Measurements from ENCODE around the gene ZBTB5.
"Not testable (repeated sequence)": the region's sequence is repeated elsewhere in the genome, so short reads cannot be mapped to it uniquely, and the experiment has no call there.

ZBTB5 gene

DNA sequence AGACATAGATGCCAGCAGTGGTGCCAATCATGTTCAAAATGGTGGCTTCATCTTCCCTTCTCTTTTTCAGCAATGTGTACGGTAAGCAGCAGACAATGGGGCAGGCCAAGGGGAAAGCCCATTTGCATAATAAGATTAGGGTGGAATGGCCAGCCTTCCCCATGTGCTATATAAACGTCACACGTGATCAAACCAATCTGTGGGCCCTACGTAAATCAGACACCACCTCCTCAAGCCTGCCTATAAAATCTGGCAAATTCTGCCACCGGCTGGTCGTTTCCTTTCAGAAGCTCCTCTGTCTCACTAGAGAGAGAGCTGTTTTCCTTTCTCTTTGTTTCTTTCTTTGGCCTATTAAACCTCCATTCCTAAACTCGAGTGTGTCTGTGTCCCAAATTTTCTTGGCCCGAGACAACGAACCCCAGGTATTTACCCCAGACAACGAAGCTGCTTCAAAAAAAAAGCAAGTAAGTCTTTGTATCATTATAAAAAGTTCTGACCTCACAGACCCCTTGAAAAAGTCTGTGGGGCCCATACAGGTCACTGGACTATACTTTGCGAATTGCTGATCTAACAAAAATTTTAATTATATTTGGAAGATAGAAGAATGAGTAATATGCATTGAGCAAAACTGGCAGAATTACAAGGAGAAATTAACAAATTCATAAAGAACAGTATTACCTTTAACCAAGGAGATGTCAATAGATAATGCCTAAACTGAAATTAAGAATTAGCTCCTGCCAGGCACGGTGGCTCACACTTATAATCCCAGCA is 15.2 kb downstream of the ZBTB5 start:
- no peak for DNase-seq (ENCODE audit: low read depth)

DNA sequence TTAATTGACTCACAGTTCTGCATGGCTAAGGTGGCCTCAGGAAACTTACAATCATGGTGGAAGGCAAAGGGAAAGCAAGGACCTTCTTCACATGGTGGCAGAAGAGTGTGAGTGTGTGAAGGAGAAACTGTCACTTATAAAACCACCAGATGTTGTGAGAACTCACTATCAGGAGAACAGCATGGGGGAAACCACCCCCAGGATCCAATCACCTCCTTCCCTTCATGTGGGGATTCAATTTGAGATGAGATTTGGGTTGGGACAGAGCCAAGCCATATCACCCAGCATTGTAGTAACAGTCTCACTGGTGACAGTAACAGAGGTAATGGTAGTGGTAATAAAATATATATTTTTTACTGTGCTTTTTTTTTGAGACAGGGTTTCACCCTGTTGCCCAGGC is 18.1 kb downstream of the ZBTB5 start:
- no peak for DNase-seq (ENCODE audit: low read depth)

DNA sequence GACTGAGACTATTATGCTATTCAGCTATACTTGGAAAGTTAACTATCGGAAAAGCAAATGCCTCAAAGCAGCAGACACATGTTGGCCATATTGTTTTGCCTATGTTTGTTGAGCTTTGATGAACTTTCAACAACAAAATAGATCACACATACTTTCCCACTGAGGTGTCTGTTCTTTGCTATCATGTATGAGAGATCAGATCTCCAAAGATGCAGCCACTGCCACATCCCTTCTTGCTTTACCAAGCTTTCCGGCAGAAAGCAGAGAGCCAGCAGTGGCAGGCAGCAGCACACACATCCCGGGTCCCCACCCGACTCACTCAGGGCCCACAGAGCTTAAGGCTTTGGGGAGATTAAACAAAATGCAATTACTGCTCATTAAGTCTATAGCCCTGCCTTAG is 18.8 kb downstream of the ZBTB5 start:
- DNase-seq (ENCODE audit: low read depth) = no peak

DNA sequence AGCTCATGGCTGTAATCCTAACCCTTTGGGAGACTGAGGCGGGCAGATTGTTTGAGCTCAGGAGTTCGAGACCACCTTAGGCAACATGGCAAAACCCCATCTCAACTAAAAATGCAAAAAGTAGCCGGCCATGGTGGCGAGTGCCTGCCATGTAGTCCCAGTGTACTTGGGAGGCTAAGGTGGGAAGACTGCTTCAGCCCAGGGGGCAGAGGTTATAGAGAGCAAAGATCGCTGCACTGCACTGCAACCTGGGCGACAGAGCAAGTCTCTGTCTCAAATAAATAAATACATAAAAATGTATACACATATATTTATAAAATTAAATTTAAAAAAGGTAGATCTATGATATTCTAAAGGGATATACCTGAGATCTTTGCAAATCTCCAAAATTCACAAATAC is 19.4 kb downstream of the ZBTB5 start:
- DNase-seq (ENCODE audit: low read depth) = no peak

DNA sequence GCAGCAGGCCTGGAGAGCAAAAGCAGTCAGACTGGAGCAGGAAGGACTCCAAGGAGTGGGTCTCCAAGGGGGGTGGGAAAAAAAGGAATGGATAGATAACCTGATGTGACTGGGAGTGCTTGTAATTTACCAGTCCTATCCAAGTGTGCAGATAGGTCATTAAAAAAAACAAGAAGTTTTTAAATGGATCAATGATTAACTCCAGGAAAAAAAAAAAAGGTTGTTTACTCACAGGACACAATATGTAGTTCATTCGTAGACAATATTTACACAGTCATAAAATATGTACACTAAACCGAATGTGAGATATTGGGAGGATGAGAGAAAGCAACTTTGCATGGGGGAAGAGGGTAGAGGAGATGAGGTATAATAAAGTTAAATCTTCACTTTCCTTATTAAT is 20.4 kb downstream of the ZBTB5 start:
- DNase-seq (ENCODE audit: low read depth) = no peak

DNA sequence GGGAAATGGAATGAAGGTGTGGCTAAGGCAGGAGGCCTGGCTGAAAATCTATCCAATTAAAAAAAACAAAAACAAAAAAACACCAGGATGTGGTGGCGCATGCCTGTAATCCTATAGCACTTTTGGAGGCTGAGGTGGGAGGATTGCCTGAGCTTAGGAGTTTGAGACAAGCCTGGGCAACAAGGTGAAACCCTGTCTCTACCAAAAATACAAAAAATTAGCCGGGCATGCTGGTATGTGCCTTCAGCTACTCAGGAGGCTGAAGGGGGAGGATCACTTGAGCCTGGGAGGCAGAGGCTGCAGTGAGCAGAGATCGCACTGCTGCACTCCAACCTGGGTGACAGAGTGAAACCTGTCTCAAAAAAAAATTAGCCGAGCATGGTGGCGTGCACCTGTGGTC is 21.7 kb downstream of the ZBTB5 start:
- no peak for DNase-seq (ENCODE audit: low read depth)

DNA sequence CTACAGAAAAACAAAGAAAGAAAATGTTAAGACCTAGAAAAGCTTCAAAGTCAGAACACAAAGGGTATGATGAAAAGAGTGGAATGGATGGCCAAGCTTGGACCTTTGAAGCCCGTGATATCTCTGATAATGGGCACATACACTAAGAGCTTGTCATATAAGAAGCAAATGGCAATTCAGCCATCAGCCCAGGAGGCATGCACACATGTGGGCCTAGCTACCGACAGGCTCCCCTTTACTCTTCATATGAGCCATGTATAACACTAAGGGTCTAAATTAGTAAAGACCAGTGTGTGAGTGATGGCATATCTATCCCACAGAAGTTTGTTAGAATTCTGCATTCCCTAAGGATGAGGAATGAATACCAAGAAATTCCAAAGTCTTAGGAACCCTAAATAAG is 22.7 kb downstream of the ZBTB5 start:
- no peak for DNase-seq (ENCODE audit: low read depth)

DNA sequence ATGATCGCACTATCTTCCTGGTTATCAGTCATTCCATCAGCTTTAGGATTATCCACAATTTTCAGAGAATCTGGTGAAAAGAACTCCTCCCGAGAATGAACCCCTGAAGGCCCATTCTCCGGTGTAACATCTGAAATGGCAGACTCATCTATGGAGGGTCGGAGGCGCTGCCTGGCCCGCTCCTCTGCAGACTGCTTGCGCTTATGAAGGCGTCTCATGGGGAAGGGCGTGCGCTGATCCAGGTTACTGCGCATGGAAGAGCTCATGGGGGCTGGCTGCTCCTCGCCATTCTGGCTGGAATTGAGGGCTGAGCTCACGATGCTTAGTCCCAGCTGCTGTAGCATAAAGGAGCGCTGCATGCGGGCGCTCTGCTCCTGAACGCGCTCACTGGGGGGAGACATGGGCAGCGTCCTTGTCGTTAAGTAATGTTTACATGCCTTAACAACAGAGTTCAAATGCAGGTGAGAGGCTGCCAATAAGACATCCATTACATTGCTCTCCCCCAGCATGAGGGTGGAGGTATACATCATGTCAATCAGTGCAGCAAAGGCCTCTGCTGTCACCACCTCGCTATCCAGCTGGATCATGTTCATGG is 23.4 kb downstream of the ZBTB5 start:
- no peak for DNase-seq (ENCODE audit: low read depth)

DNA sequence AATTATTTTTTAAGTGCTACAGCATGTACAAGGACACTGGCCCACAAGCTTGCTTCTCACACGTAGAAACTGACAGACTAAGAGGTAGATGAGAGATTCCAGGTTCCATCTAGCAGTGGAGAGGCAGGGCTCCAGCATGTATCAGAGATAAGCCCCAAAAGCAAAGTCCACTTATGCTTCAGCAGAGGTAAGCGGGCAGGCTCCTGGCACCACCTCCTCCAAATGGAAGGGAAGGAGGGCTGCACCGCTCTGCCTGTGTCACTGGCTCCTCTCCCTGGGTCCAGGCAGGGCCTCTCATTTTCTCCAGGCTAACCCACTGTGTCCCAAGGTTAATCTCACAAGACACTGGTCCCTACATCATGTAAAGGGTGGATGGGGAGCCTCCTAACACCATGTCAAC is 26.9 kb downstream of the ZBTB5 start:
- DNase-seq (ENCODE audit: low read depth) = no peak

DNA sequence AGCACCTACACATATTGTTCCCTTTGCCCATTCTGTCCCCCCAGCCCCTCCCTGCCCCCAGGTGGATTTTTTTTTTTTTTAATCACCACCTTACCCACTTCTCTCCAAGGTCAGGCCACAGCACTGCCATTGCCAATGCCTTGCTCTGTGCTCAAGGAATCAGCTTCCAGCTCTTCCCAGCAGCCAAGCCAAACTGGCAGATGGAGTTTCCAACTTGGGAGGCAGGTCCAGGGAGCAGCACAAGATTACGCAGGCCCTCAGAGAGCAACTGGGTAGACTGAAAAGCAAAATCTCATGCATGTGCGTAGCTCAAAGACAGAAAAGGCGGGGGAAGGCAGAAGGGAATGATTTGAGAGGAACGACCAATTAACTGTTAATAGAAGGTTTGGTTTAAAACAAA is 27.6 kb downstream of the ZBTB5 start:
- no peak for DNase-seq (ENCODE audit: low read depth)

DNA sequence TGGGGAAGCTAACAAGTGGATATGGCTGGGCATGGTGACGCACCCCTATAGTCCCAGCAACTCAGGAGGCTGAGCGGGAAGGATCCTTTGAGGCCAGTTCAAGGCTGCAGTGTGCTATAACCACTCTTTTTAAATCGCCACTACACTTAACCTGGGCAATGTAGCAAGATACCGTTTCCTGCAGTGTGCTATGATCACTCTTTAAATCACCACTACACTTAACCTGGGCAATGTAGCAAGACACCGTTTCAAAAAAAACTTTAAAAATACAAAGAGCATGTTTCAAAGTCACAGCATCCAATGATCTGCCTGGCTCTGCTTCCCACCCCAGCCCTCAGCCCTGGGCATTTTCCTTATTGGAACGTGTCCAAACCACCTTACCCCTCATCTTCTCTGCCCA is 28.2 kb downstream of the ZBTB5 start:
- no peak for DNase-seq (ENCODE audit: low read depth)

DNA sequence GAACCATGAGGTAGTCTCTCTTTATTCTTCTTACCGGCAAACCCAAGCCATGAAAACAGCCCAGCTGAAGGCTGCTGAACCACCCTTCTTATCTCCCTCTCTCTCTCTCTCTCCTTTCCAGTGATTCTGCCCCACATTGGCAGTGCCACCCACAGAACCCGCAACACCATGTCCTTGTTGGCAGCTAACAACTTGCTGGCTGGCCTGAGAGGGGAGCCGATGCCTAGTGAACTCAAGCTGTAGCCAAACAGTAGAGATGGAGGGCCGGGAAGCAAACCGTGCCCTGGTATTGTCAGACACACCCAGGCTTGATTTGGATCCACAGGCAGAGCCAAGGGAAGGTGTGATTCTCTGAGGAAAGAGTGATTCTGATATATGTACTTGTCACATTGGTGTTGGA is 28.7 kb downstream of the ZBTB5 start:
- DNase-seq (ENCODE audit: low read depth) = no peak

DNA sequence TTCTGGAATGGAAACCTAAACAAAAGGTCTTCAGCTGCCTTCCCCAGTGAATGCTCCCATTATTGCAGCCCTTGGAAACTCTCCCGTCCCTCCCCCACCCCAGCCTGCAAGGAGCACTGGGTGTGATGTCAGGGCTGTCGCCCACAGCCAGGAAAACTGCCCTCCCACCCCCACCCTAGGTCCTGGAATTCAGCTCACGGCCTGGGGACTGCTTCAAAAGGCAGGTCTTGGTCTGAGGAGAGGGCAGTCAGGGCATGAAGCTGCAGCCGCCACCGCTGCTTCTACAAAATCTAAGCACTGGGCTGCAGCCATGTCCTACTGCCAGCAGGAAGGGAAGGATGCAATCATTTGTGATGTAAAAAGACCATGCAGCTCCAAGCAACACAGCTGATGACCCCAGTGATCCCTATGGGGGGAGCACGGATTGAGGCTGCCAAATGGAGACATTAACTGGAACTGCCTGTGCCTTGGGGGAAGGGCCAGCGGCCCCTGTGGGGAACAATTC is 31.3 kb downstream of the ZBTB5 start:
- DNase-seq (ENCODE audit: low read depth) = no peak

DNA sequence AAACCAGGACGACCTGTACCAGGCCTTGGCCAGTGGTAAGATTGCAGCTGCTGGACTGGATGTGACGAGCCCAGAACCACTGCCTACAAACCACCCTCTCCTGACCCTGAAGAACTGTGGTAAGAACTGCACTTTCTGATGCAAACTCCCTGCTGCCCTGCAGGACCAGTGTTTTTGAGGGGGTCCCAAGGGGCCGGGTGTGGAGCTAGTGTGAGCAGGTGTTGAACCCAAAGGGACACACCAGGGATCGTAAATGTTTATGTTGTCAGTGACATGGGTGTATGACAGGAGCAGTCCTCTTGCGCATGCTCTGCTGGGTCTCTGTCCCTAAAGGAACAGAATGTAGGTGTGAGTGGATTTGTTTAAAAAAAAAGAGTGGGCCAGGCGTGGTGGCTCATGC is 33.2 kb downstream of the ZBTB5 start:
- DNase-seq (ENCODE audit: low read depth) = no peak

DNA sequence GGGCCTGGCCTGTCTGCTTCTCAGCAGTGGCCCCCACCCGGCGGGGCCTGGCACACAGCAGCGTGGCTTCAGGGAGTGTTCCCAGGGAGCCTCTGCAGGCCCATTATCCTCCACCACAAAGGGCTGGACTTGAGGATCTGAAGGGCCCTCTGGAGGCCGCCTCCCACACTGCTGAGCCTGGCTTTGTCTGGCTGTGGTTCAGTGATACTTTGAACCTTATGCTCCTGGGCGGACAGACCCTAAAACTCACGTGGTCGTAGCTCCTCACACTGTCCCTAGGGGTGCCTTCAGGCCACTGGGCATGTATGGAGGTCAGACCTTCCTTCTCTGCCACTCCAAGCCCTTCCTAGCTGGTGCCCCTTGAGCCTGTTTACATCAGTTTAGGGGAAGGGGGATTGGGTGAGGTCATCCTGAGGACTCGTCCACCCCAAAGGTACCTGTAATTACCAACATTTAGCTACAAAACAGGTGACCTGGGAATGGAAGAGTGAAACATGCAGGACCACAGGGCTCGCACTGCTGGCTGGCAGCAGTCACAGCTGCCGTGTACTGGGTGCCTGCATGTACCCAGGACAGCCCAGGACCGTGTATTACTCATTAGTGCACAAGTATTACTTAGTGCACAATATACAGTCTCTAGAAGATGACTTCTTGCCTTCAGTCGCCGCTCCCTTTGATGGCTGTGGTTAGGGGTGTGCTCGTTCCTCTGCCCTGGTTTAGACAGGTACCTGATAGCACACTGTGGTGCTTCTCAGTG is 34.2 kb downstream of the ZBTB5 start:
- no peak for DNase-seq (ENCODE audit: low read depth)

DNA sequence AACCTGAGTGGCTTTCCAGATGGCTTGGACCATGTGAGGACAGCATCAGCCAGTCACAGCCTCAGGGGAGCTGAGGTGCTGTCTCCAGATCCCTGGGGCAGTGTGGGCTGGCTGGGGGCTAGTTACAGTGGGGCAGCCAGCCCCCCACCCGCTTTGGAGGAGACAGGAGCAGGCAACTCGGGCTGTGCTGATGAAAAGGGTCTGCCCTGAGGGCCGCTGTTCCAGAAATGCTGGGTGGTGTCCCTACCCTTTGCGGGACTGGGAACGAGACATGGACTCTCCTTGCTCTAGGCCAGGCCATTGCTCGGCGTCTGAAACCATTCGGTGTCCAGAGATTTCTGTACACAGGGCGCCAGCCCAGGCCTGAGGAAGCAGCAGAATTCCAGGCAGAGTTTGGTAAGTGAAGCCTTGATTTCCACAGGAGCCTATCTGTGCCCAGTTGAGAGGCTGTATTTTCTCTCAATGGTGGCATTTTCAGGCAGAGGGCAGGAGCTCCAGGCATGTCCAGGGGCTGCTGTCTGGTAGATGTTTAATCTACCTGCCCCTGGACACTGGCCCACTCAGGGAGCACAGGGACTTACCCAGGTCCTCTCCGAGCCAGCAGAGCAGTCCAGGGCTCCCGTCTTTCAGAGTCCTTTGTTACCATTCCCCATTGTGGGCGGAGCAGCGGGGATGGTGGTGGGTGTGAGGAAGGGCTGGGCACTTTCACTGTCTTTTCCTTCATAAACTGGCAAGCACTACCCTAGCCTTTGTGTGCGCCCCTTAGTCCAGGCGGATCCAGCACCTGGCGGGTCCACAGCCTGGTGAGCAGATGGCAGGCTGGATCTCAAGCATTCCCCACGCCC is 35.6 kb downstream of the ZBTB5 start:
- DNase-seq (ENCODE audit: low read depth) = no peak

DNA sequence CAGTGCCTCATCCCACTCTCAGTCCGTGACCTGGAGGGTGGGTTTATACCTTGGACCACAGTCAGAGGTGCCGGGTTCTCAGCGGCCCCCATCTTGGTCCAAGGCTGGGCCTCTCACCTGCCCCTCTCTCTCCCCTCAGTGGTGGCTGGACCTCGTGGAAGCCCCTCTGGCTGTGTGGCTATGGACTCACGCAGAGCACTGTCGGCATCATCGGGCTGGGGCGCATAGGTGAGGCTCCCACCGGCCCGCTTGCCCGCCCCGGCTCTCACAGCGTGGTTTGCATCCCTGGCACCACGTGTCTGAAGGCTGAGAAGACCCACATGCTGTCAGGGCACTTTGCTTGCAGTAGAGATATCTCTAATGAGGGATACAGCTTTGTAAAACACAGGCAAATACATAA is 36.9 kb downstream of the ZBTB5 start:
- no peak for DNase-seq (ENCODE audit: low read depth)

DNA sequence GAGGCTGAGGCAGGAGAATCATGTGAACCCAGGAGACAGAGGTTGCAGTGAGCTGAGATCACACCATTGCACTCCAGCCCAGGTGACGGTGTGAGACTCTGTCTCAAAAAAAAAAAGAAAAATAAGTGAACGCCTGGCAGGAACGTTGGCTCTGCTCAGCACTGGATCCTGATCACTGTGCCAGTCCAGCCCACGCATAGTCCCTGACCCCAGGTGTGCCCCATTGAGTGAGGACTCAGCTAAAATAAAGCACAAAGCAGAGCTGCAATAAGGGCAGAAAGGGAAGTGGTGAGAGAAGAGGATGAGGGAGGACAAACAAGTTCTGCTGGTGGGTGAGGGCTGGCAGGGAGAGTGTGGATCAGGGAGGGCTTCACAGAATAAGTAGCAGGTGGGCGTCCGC is 38.4 kb downstream of the ZBTB5 start:
- no peak for DNase-seq (ENCODE audit: low read depth)

DNA sequence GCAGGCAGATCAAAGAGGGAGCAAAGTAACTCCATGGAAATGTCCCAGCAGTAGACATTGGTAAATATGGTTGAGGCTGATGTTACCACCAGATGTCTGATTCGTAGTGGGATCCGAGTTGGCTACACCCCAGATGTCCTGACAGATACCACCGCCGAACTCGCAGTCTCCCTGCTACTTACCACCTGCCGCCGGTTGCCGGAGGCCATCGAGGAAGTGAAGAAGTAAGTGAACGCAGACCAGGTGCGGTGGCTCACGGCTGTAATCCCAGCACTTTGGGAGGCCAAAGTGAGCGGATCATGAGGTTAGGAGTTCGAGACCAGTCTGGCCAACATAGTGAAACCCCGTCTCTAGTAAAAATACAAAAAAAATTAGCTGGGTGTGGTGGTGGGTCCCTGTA is 38.8 kb downstream of the ZBTB5 start:
- DNase-seq (ENCODE audit: low read depth) = not testable (repeated sequence)

DNA sequence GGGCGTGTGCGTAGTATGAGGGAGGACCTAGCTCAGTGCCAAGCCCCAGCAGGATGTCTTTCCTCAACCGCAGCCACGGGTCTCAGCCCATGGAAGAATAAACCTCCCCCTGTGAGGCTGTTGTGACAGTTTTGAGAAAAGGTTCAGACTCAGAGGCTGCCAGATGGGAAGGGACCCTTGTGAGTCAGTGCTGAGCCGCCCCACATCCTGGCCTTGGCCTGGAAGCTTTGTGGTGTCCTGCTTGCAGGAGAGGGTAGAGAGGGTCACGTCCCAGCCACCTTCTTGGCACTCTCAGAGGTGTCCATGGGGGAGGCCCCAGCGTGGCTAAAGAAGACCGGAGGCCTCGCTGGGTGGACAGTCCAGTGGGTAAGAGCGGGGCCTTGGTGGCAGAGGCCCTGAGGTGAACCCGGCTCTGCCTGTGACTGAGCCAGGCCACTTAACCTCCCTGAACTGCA is 39.9 kb downstream of the ZBTB5 start:
- DNase-seq (ENCODE audit: low read depth) = no peak

DNA sequence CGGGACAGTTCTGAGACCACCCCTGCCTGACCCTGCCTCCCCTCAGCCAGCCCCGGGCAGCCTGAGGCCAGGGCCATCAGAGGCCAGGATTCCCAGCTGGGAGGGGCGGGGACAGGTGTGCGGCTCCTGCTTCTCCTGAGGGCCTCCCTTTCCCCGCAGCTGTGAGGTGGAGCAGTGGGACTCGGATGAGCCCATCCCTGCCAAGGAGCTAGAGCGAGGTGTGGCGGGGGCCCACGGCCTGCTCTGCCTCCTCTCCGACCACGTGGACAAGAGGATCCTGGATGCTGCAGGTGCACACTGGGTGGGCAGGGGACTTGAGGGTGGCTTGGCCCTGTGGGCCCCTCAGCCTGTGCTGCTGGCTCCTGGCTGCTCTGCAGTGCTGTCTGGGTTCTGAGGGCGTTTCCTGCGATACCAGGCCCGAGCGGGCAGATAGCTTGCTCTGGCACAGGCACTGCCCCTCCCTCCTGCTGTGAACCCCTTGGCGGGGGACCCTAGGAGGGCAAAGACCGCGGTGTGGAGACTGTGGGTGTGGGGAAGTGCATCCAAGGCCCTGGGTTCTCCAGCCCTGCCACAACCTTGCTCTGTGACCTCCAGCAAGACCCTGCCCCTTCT is 40.5 kb downstream of the ZBTB5 start:
- no peak for DNase-seq (ENCODE audit: low read depth)

DNA sequence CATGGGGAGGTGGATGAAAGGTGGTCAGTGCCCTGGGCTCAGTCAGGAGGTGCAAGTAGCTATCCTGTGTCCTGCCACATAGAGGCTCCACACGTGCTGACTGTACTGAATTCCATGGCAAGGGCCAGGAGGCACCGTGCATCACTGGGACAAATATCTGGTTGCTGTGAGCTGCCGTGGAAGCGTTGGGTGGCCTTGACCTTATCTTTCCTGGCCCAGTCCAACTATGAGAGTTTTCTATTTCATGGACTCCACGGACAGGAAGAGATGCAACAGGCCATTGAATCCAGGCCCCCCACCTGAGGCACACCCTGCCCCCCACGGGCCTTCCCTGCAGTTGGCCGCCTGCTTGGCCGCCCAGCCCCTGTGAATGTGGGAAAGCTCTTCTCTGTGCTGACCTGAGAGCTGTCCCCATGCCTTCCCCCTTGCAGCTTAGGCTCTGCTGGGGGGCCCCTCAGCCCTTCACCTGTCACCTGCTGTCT is 41.0 kb downstream of the ZBTB5 start:
- no peak for DNase-seq (ENCODE audit: low read depth)

Measured in T-helper 22 cell (primary cell).